ENCODE results near the gene KBTBD3.
A peak's percentile ranks its signal among the peaks of the same experiment; 100 is the strongest.

KBTBD3 gene

GRCh38 chr11:106082096-106082495 is 4.9 kb upstream of the KBTBD3 start:
- DNase-seq (ENCODE audit: low read depth in 2 of 2) = no peak
- TF ChIP-seq CTCF (IDR thresholded peaks at IDR 0.05; ENCODE audit: low read depth, low read length) = no peak

GRCh38 chr11:106077609-106078455 is 685 bp upstream of the KBTBD3 start, which contains the start of gene AASDHPPT:
Gene AASDHPPT (plus strand): TSS chr11:106077662. CDS start chr11:106077711, 49 bp downstream.
- DNase-seq (ENCODE audit: low read depth in 2 of 2) = peak; percentile 36 to 62
- TF ChIP-seq CTCF (IDR thresholded peaks at IDR 0.05; ENCODE audit: low read depth, low read length) = no peak
- H3K4me3 ChIP-seq (replicated peaks in 1 of 2; ENCODE audit: low read depth in 2 of 2, low read length in 2 of 2) = peak within 1 kb of the TSS; percentile 89 to 92

More at GRCh38 chr11:106082096-106082495, 4.9 kb upstream of the KBTBD3 start:
- no peak overlapping the region for H3K4me3 ChIP-seq (replicated peaks in 1 of 2; ENCODE audit: low read depth in 2 of 2, low read length in 2 of 2)

GRCh38 chr11:106076171-106076918 is 802 bp downstream of the KBTBD3 start:
- peak overlapping the region; percentile 89 to 92 for H3K4me3 ChIP-seq (replicated peaks in 1 of 2; ENCODE audit: low read depth in 2 of 2, low read length in 2 of 2)
- no peak for TF ChIP-seq CTCF (IDR thresholded peaks at IDR 0.05; ENCODE audit: low read depth, low read length)
- DNase-seq (ENCODE audit: low read depth in 2 of 2) = no peak

GRCh38 chr11:106072804-106073203 is 4.3 kb downstream of the KBTBD3 start:
- no peak for DNase-seq (ENCODE audit: low read depth in 2 of 2)
- no peak overlapping the region for H3K4me3 ChIP-seq (replicated peaks in 1 of 2; ENCODE audit: low read depth in 2 of 2, low read length in 2 of 2)
- TF ChIP-seq CTCF (IDR thresholded peaks at IDR 0.05; ENCODE audit: low read depth, low read length) = no peak

- no peak overlapping the region for H3K4me3 ChIP-seq (replicated peaks in 1 of 2; ENCODE audit: low read depth in 2 of 2, low read length in 2 of 2)
- TF ChIP-seq CTCF (IDR thresholded peaks at IDR 0.05; ENCODE audit: low read depth, low read length) = no peak
- DNase-seq (ENCODE audit: low read depth in 2 of 2) = peak; percentile 4 to 43
Measured at GRCh38 chr11:106070606-106071005, 6.5 kb downstream of the KBTBD3 start.

GRCh38 chr11:106063009-106063408 is 14.1 kb downstream of the KBTBD3 start:
- no peak for DNase-seq (ENCODE audit: low read depth in 2 of 2)
- H3K4me3 ChIP-seq (replicated peaks in 1 of 2; ENCODE audit: low read depth in 2 of 2, low read length in 2 of 2) = no peak overlapping the region
- TF ChIP-seq CTCF (IDR thresholded peaks at IDR 0.05; ENCODE audit: low read depth, low read length) = no peak
